Dendritic cell treated with granulocyte-macrophage colony-stimulating factor and Interleukin-4, amounts not matched to agents 40 ng/mL and 50 ng/mL, for 4 days (primary cell): ENCODE data around the gene MAP3K2.

ENCODE experiments used
- H3K27ac Mint-ChIP-seq: one replicate; pipeline ENCODE4 v1.8.0; 2022; ENCODE audit warnings: mild to moderate bottlenecking, mixed read lengths
- H3K27me3 Mint-ChIP-seq: one replicate; pipeline ENCODE4 v1.8.0; 2022; ENCODE audit warnings: mild to moderate bottlenecking, mixed read lengths
- H3K36me3 Mint-ChIP-seq: one replicate; pipeline ENCODE4 v1.8.0; 2022; ENCODE audit warnings: low read depth, mixed read lengths
- H3K4me1 Mint-ChIP-seq: one replicate; pipeline ENCODE4 v1.8.0; 2022; ENCODE audit warnings: low read depth, mixed read lengths
- H3K4me3 Mint-ChIP-seq: one replicate; pipeline ENCODE4 v1.8.0; 2022; ENCODE audit warnings: mild to moderate bottlenecking, moderate library complexity, mixed read lengths
- H3K9me3 Mint-ChIP-seq: one replicate; pipeline ENCODE4 v1.8.0; 2022; ENCODE audit warnings: mixed read lengths
- intact Hi-C: fragments of 100-400 bp; cut with micrococcal nuclease; formaldehyde crosslinking; loops from one replicate; pipeline ENCODE4 v1.15.0; 2022

The MAP3K2 gene

DNA sequence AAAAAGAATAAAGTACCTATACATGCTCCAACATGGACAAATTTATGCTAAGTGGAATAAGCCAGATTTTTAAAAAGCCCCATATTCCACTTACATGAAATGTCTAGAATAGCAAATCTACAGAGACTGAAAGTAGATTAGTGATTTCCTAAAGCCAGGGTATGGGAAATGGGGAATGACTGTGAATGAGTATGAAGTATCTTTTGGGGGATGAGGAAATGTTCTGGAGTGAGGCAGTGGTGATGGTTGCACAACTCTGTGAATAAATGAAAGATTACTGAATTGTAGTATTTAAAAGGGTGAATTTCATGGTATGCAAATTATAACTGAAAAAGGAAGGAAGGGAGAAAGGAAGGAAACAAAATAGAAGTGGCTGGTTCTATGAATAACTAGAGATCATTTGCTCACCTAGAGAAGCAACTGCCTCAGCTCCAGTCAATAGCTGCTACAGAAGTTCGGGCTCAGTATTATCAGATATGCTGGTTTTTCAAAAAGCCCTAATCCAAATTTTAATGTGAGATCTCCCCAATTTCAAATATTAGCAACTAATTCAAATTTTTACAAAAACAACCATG is 39.3 kb downstream of the MAP3K2 start:
- Mint-ChIP-seq H3K27me3 (no peaks in the 10 kb centered on the region), H3K4me3 (no peak overlapping the region), H3K27ac (no peak overlapping the region), H3K9me3 (no peaks in the 10 kb centered on the region), H3K4me1 (peaks cover 71% of the 10 kb centered on the region), H3K36me3 (peaks cover 15% of the 10 kb centered on the region)
- intact Hi-C loops, result no loop called here

DNA sequence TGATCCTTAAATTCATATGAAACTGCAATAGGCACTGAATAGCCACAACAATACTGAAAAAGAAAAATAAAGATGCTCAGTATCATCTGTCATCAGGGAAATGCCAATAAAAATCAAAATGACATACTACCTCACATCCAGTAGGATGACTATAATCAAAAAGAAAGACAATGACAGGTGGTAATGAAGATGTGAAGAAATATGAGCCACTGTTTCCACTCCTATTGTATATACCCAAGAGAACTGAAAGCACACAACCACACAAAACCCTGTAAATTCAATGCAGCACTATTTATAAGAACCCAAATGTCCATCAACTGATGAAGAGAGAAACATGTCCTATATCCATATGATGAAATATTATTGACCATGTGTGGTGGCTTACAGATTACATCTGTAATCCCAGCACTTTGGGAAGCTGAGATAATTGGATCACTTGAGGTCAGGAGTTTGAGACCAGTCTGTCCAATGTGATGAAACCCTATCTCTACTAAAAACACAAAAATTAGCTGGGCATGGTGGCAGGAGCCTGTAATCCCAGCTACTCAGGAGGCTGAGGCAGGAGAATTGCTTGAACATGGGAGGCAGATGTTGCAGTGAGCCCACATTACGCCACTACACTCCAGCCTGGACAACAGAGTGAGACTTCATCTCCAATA is 39.9 kb downstream of the MAP3K2 start:
- no peak overlapping the region for H3K27ac Mint-ChIP-seq
- H3K36me3 Mint-ChIP-seq, result peaks cover 10% of the 10 kb centered on the region
- H3K27me3 Mint-ChIP-seq, result no peaks in the 10 kb centered on the region
- intact Hi-C loops, result no loop called here
- H3K4me3 Mint-ChIP-seq, result no peak overlapping the region
- no peaks in the 10 kb centered on the region for H3K9me3 Mint-ChIP-seq
- peaks cover 70% of the 10 kb centered on the region for H3K4me1 Mint-ChIP-seq

DNA sequence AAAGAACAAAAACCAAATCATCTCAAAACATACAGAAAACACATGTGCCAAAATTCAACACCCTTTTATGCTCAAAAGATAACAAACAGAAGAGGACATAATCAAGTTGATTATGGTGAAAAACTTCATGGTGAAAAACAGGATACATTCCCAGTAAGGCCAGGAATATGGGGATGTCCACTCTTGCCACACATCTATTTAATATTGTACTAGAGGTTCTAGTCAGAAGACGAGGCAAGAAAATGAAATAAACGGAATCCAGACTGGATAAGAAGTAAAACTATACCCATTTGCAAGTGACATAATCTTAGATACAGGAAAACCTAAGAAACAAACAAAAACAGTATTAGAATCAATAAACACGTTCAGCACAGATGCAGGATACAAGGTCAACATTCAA is 40.8 kb downstream of the MAP3K2 start:
- Mint-ChIP-seq H3K9me3 (no peaks in the 10 kb centered on the region), H3K27me3 (no peaks in the 10 kb centered on the region), H3K36me3 (peaks cover 12% of the 10 kb centered on the region), H3K4me1 (peaks cover 67% of the 10 kb centered on the region), H3K4me3 (no peak overlapping the region), H3K27ac (no peak overlapping the region)
- intact Hi-C loops, result no loop called here

DNA sequence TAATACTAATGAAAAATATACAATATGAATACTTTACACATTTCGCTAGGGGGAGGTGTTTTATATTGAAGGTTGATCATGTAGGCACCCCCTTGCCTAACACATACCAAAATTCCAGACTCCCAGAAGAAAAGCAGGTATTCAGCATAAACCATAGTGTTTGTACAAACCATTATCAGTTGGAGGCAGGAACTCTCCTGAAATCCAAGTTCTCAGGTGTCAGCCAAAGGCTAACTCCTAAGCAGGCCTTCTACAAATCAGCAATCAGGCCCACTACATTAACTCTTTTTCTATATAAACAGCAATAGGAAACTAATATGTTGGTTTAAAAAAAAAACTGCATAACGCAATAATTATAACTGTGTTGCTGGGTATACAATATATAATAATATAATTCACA is 44.5 kb downstream of the MAP3K2 start:
- peaks cover 40% of the 10 kb centered on the region for H3K4me1 Mint-ChIP-seq
- H3K27me3 Mint-ChIP-seq, result no peaks in the 10 kb centered on the region
- H3K4me3 Mint-ChIP-seq, result no peak overlapping the region
- intact Hi-C loops, result no loop called here
- no peaks in the 10 kb centered on the region for H3K9me3 Mint-ChIP-seq
- H3K36me3 Mint-ChIP-seq, result peaks cover 31% of the 10 kb centered on the region
- no peak overlapping the region for H3K27ac Mint-ChIP-seq

DNA sequence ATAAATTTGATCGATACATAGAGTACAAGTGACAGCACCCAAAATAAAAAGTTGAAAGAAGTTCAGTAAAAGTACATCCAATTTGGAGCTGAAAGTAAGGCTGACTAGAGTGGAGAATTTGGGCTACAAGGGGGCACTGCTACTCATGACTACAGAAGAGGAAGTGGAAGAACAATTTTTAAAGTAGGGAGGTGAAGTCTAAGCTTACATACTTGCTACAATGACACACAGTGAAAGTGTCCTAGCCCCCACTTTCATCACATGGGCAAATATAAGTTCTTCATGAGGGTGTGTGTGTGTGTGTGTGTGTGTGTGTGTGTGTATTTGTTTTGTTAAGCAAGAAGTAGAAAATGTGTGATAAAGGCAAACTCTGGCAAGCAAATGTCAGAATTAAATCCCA is 45.7 kb downstream of the MAP3K2 start:
- no peak overlapping the region for H3K4me3 Mint-ChIP-seq
- no peak overlapping the region for H3K27ac Mint-ChIP-seq
- H3K4me1 Mint-ChIP-seq, result peaks cover 30% of the 10 kb centered on the region
- H3K27me3 Mint-ChIP-seq, result no peaks in the 10 kb centered on the region
- H3K9me3 Mint-ChIP-seq, result no peaks in the 10 kb centered on the region
- peaks cover 43% of the 10 kb centered on the region for H3K36me3 Mint-ChIP-seq
- intact Hi-C loops, result no loop called here

DNA sequence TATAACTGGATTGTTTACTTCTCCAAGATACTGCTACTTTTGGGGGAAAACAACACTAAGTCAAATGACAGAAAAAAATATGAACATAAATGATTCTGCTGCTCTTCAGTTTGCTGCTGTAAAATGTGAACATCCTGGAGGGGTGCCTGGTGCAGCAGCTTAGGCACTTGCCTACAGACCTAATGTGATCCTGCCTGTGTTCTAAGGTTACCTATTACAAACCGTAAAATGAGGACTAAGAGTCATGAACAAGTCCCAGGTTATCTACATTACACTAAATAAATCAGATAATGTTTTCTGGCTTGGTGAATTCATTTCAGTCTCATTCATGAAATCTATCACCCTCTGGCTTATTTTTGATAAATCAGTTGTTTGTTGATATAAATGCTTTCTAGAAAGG is 55.4 kb downstream of the MAP3K2 start:
- intact Hi-C loops, result no loop called here
- H3K9me3 Mint-ChIP-seq, result no peaks in the 10 kb centered on the region
- H3K36me3 Mint-ChIP-seq, result peaks cover 88% of the 10 kb centered on the region
- H3K4me3 Mint-ChIP-seq, result no peak overlapping the region
- no peaks in the 10 kb centered on the region for H3K27me3 Mint-ChIP-seq
- H3K27ac Mint-ChIP-seq, result no peak overlapping the region
- H3K4me1 Mint-ChIP-seq, result no peaks in the 10 kb centered on the region

DNA sequence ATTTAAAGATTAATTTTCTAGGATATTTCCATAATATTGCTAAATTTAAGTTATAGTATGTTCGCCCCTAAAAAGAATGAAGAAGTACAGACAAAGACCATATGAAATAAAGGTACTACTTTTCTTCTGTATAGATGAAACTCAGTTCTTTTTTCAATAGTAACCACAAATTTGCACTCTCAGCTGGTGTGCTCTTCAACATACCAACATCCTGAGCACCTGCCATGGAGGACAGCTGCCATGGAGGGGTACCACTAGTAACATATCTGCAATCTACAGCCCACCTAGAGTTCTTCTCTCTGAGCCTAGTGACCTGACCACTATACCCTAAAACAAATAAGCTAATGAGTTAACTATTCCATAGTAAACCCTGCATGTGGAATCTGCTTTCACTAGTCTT is 57.0 kb downstream of the MAP3K2 start:
- H3K9me3 Mint-ChIP-seq, result no peaks in the 10 kb centered on the region
- intact Hi-C loops, result no loop called here
- H3K4me3 Mint-ChIP-seq, result no peak overlapping the region
- H3K4me1 Mint-ChIP-seq, result no peaks in the 10 kb centered on the region
- H3K27ac Mint-ChIP-seq, result no peak overlapping the region
- H3K36me3 Mint-ChIP-seq, result peaks cover 89% of the 10 kb centered on the region
- H3K27me3 Mint-ChIP-seq, result no peaks in the 10 kb centered on the region

DNA sequence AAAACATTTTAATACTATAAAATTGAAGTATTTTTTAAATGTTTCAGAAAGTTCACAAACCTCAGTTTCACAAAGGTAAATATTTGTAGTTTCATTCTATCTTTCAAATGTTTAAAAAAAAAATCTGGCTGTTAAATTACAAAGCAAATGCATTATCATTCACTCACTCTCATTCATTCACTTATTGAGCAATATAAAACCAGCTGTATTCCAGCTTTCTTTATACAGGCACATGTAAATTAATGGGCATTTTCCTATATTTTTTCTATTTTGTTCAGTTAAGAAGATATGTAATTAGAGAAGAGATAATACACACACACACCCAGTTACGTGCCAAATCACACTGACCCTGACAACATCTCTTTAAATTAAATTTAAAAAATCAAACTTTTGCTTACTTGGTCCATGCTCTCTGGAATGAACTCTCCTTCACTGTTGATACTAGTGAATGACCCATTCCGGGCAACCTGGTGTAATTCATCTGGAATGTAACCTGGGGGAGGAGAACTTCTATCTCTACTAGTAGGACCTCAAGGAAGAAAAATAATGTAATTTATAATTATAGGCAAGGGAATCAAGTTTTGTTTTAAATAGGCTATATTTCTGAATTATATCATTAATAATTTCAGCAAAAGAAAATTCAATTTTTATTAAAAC is 61.4 kb downstream of the MAP3K2 start:
- intact Hi-C loops, result no loop called here

DNA sequence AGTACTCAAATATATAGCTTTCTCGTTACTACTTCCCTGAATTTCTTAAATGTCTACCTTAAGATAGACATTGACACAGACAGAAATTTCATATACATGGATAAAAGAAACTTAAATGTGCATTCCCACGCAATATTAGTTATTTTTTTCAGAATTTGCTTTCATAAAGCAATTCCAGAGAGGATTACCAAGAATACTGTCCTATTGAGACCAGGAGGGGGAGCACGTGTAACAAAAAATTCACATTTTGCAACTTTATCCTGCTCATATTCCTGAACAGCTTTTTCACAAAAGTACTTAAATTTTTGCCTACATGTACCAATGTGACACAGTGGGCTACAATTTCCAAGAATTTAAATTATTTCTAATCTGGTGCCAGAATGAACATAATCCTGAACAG is 63.1 kb downstream of the MAP3K2 start:
- peaks cover 10% of the 10 kb centered on the region for H3K9me3 Mint-ChIP-seq
- no peak overlapping the region for H3K27ac Mint-ChIP-seq
- no peak overlapping the region for H3K4me3 Mint-ChIP-seq
- no peaks in the 10 kb centered on the region for H3K27me3 Mint-ChIP-seq
- intact Hi-C loops, result loop anchor here (2.0 kb wide), 1 partner anchor 154 kb away; no protein-coding TSS in a partner anchor
- peaks cover 91% of the 10 kb centered on the region for H3K36me3 Mint-ChIP-seq
- no peaks in the 10 kb centered on the region for H3K4me1 Mint-ChIP-seq

More for the DNA sequence above, 61.4 kb downstream of the MAP3K2 start:
- Mint-ChIP-seq H3K4me1 (no peaks in the 10 kb centered on the region), H3K27me3 (no peaks in the 10 kb centered on the region), H3K4me3 (no peak overlapping the region), H3K27ac (no peak overlapping the region), H3K36me3 (peaks cover 86% of the 10 kb centered on the region), H3K9me3 (no peaks in the 10 kb centered on the region)

DNA sequence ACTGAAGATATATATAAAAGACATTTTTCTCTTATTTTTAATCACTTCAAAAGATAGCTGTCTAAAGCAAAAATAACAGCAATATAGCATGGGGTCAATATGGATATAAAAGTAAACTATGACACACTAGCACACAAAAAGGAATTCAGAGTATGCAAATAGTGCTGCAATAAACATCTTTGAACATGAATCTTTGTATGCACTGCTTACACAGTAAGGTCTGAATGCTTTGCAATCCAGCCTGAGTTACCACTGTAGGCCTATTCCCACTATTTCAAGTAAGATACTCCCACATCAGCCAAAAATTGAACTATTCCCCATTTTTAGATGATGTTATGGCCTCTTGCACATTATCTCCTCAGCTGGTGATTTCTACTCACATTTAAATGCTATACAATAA is 66.5 kb downstream of the MAP3K2 start:
- H3K9me3 Mint-ChIP-seq, result peaks cover 10% of the 10 kb centered on the region
- H3K36me3 Mint-ChIP-seq, result peaks cover 88% of the 10 kb centered on the region
- no peak overlapping the region for H3K4me3 Mint-ChIP-seq
- H3K27ac Mint-ChIP-seq, result no peak overlapping the region
- intact Hi-C loops, result no loop called here
- no peaks in the 10 kb centered on the region for H3K27me3 Mint-ChIP-seq
- H3K4me1 Mint-ChIP-seq, result no peaks in the 10 kb centered on the region

DNA sequence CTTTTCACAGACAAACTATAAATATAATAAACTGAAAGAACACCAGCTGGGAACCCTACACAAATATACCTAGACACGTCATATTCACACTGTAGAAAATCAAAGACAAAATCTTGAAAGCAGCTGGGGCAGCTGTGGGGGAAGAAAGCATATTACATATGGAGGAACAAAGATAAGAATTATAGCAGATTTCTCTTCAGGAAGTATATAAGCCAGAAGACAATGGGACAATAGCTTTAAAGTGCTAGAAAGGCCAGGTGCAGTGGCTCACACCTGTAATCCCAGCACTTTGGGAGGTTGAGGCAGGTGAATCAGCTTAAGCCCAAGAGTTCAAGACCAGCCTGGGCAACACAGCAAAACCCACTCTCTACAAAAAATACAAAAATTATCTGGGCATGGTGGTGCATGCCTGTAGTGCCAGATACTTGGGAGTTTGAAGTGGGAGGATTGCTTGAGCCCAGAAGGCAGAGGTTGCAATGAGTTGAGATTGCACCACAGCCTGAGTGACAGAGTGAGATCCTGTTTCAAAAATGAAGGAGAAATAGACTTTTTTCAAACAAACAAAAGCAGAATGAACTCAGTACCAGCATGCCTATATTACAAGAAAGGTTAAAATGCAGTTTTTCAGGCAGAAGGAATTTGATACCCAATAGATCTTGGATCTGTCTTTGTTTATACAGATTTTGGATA is 67.0 kb downstream of the MAP3K2 start:
- peak overlapping the region; percentile 1 for H3K27ac Mint-ChIP-seq
- intact Hi-C loops, result no loop called here

DNA sequence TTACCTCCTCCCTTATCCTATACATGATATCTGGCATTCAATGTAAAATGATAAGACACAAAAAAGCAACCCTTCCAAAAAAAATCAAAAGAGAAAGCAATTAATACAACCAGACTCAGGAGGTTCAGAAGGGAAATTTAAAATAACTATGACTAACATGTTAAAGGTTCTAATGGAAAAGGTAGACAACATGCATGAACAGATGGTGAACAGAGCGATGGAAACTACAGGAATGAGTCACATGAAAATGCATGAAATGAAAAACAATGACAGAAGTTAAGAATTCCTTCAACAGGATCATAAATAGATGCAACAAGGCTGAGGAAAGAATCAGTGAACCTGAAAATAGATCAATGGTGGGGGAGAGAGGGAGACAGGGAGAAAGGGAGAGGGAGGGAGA is 67.7 kb downstream of the MAP3K2 start:
- H3K4me3 Mint-ChIP-seq, result no peak overlapping the region
- intact Hi-C loops, result no loop called here
- peak overlapping the region; percentile 1 for H3K27ac Mint-ChIP-seq
- no peaks in the 10 kb centered on the region for H3K4me1 Mint-ChIP-seq
- H3K36me3 Mint-ChIP-seq, result peaks cover 88% of the 10 kb centered on the region
- H3K9me3 Mint-ChIP-seq, result peaks cover 10% of the 10 kb centered on the region
- H3K27me3 Mint-ChIP-seq, result no peaks in the 10 kb centered on the region

More for the DNA sequence above, 67.0 kb downstream of the MAP3K2 start:
- no peak overlapping the region for H3K4me3 Mint-ChIP-seq
- H3K27me3 Mint-ChIP-seq, result no peaks in the 10 kb centered on the region
- H3K36me3 Mint-ChIP-seq, result peaks cover 88% of the 10 kb centered on the region
- H3K9me3 Mint-ChIP-seq, result peaks cover 10% of the 10 kb centered on the region
- H3K4me1 Mint-ChIP-seq, result no peaks in the 10 kb centered on the region

DNA sequence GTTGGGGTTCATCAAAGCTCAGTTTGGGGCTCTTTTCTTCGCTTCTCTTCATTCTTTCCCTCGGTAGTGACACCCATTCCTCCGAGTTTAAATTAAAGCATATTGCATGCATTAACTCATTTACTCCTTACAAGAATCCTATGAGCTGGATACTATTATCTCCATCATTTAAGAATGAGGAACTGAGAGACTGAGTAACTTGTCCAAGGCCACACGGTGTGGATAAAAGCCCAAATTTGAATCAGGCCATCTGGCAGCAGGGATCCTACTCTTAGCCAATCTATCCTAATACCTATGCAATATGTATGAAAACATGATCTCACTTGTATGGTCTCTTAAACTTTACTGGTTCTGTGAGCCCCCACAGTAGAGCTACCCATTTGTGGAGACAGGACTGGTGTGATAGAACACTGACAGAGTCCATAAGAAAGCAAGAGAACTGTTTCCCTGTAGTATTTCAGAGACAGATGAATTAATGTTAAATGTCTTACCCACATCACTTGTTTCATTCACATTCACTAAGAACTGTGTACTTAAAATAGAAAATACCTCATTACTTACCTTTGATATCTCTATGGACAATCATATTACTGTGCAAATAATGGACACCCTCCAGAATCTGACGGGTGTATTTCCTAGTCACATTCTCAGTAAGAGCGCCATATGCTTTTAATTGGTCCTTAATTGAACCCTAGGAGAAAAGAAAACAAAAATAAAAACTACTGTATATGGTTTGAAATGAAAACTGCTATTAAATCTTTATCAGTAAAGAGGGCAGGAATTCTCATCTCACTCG is 73.4 kb downstream of the MAP3K2 start:
- H3K36me3 Mint-ChIP-seq, result peaks cover 93% of the 10 kb centered on the region

More for the DNA sequence above, 73.4 kb downstream of the MAP3K2 start:
- no peaks in the 10 kb centered on the region for H3K9me3 Mint-ChIP-seq
- H3K27me3 Mint-ChIP-seq, result no peaks in the 10 kb centered on the region
- H3K27ac Mint-ChIP-seq, result no peak overlapping the region
- peaks cover 8% of the 10 kb centered on the region for H3K4me1 Mint-ChIP-seq
- intact Hi-C loops, result no loop called here
- no peak overlapping the region for H3K4me3 Mint-ChIP-seq
